IMR-90 (cell line): ENCODE measurements around the gene STX2. TPM values are rescaled to one million over a fixed set of nuclear protein-coding genes. Genes with fewer than 3 reads are reported as not detected.

Experiments used
- ATAC-seq: fragments of 200-7000 bp; cut with Tn5 transposase; 2 replicates; pipeline ENCODE4 v1.9.1; 2020; ENCODE audit warnings: low read depth, mild to moderate bottlenecking, moderate library complexity
- BruUV-seq: library from RNA; stranded (reverse); fragments of 400-500 nt; replicated peaks from 2 replicates; lab custom pipeline; 2021; lab: Mats Ljungman, UMichigan
- CTCF ChIA-PET: fragments of 300-600 bp; formaldehyde crosslinking; extraction: SDS; loops from one replicate; lab custom pipeline; 2021; ENCODE audit warnings: antibody characterized with exemption; lab: Yijun Ruan, JAX
- POLR2A ChIA-PET: fragments of 300-600 bp; sonication (Branson Sonifier 250); formaldehyde crosslinking; loops from one replicate; lab custom pipeline; 2022; ENCODE audit warnings: antibody characterized with exemption; ENCODE audit not compliant: unreplicated experiment; lab: Charles Lee
- DNase-seq: peaks from one replicate; pipeline ENCODE4 v3.0.0; 2013
- H2AFZ ChIP-seq: replicated peaks from 2 replicates; pipeline ENCODE3; 2013; ENCODE audit warnings: low read length, mild to moderate bottlenecking; ENCODE audit not compliant: poor library complexity
- H2AK5ac ChIP-seq: 2 replicates; pipeline ENCODE4 v1.6.1; 2013; ENCODE audit warnings: low read depth, low read length, inconsistent platforms
- H2AK9ac ChIP-seq: replicated peaks from 2 replicates; pipeline ENCODE3; 2013; ENCODE audit warnings: mild to moderate bottlenecking, low read depth, low read length, moderate library complexity; ENCODE audit not compliant: poor library complexity
- H2BK120ac ChIP-seq: 2 replicates; pipeline ENCODE4 v1.6.1; 2013; ENCODE audit warnings: low read depth, low read length, inconsistent platforms
- H2BK15ac ChIP-seq: 3 replicates; pipeline ENCODE4 v1.6.1; 2013; ENCODE audit warnings: low read depth, low read length, inconsistent platforms
- H2BK20ac ChIP-seq: 2 replicates; pipeline ENCODE4 v1.6.1; 2013; ENCODE audit warnings: low read depth, mild to moderate bottlenecking, inconsistent platforms, low read length, moderate library complexity
- H2BK5ac ChIP-seq: 2 replicates; pipeline ENCODE4 v1.6.1; 2013; ENCODE audit warnings: mild to moderate bottlenecking, low read depth, low read length, inconsistent platforms; ENCODE audit not compliant: poor library complexity, severe bottlenecking
- H3K14ac ChIP-seq: replicated peaks from 2 replicates; pipeline ENCODE4 v1.6.1; 2013; ENCODE audit warnings: low read depth, low read length, inconsistent platforms
- H3K18ac ChIP-seq: 2 replicates; pipeline ENCODE4 v1.6.1; 2013; ENCODE audit warnings: low read depth, low read length, control low read depth
- H3K23ac ChIP-seq: 2 replicates; pipeline ENCODE4 v1.6.1; 2013; ENCODE audit warnings: low read depth, low read length, inconsistent platforms
- H3K27ac ChIP-seq: 2 replicates; pipeline ENCODE4 v1.5.1; 2013; ENCODE audit warnings: mild to moderate bottlenecking, control low read depth, low read length; ENCODE audit not compliant: insufficient read depth
- H3K27me3 ChIP-seq: 2 replicates; pipeline ENCODE4 v1.6.1; 2013; ENCODE audit warnings: low read length; ENCODE audit not compliant: control insufficient read depth, insufficient read depth
- H3K36me3 ChIP-seq: 2 replicates; pipeline ENCODE4 v1.6.1; 2013; ENCODE audit warnings: low read length, mixed read lengths; ENCODE audit not compliant: control insufficient read depth, insufficient read depth
- H3K4ac ChIP-seq: 2 replicates; pipeline ENCODE4 v1.6.1; 2013; ENCODE audit warnings: low read depth, low read length, inconsistent platforms
- H3K4me1 ChIP-seq: 2 replicates; pipeline ENCODE4 v1.6.1; 2013; ENCODE audit warnings: low read length, mixed read lengths; ENCODE audit not compliant: control insufficient read depth, insufficient read depth
- H3K4me2 ChIP-seq: 2 replicates; pipeline ENCODE4 v1.6.1; 2013; ENCODE audit warnings: low read depth, mild to moderate bottlenecking, control low read depth, low read length, moderate library complexity
- H3K4me3 ChIP-seq: 2 replicates; pipeline ENCODE4 v1.5.1; 2013; ENCODE audit warnings: low read depth, mild to moderate bottlenecking, control low read depth, low read length, moderate library complexity; ENCODE audit not compliant: insufficient read depth
- H3K56ac ChIP-seq: 2 replicates; pipeline ENCODE4 v1.6.1; 2013; ENCODE audit warnings: low read length, inconsistent platforms; ENCODE audit not compliant: insufficient read depth; ENCODE audit errors: extremely low read depth
- H3K79me1 ChIP-seq, 2 experiments: 2 replicates each; pipeline ENCODE4 v1.6.1; 2013; ENCODE audit warnings: low read length in 2 of 2, inconsistent platforms in 1 of 2, low read depth in 1 of 2
- H3K9ac ChIP-seq: 2 replicates; pipeline ENCODE4 v1.6.1; 2013; ENCODE audit warnings: low read depth, low read length, control low read depth
- H3K9me1 ChIP-seq: 2 replicates; pipeline ENCODE4 v1.6.1; 2013; ENCODE audit warnings: low read length, inconsistent platforms; ENCODE audit not compliant: insufficient read depth
- H3K9me3 ChIP-seq: 2 replicates; pipeline ENCODE4 v1.6.1; 2013; ENCODE audit warnings: low read length; ENCODE audit not compliant: control insufficient read depth, insufficient read depth
- H4K20me1 ChIP-seq: 2 replicates; pipeline ENCODE4 v1.6.1; 2013; ENCODE audit warnings: low read length, inconsistent platforms; ENCODE audit not compliant: insufficient read depth
- H4K5ac ChIP-seq: 2 replicates; pipeline ENCODE4 v1.6.1; 2013; ENCODE audit warnings: mild to moderate bottlenecking, low read depth, low read length, control low read depth
- H4K8ac ChIP-seq, 2 experiments: 2 replicates each; pipeline ENCODE4 v1.6.1; 2013; ENCODE audit warnings: low read depth in 2 of 2, low read length in 2 of 2, control low read depth in 1 of 2, inconsistent platforms in 1 of 2
- H4K91ac ChIP-seq: 2 replicates; pipeline ENCODE4 v1.6.1; 2013; ENCODE audit warnings: low read depth, low read length, inconsistent platforms; ENCODE audit not compliant: insufficient read depth
- BHLHE40 ChIP-seq: fragments of 150-350 bp; IDR thresholded peaks from 2 replicates; pipeline ENCODE4 v1.6.1; 2016; ENCODE audit warnings: mild to moderate bottlenecking, low read depth, low read length
- CEBPB ChIP-seq: IDR thresholded peaks from 2 replicates; pipeline ENCODE4 v1.6.1; 2012; ENCODE audit warnings: low read depth, low read length, improper control_type of control experiment
- CHD1 ChIP-seq: IDR thresholded peaks from 2 replicates; pipeline ENCODE4 v1.6.1; 2012; ENCODE audit warnings: low read depth, low read length, improper control_type of control experiment
- CTCF ChIP-seq: conservative IDR thresholded peaks from 2 replicates; pipeline ENCODE4 v1.5.1; 2012; ENCODE audit warnings: mild to moderate bottlenecking, low read depth, low read length, improper control_type of control experiment
- ELK1 ChIP-seq: fragments of 150-350 bp; IDR thresholded peaks from 2 replicates; pipeline ENCODE4 v1.6.1; 2016; ENCODE audit warnings: low read depth, mild to moderate bottlenecking, low read length, moderate library complexity, borderline replicate concordance
- FOS ChIP-seq: fragments of 150-350 bp; IDR thresholded peaks from 2 replicates; pipeline ENCODE4 v1.6.1; 2016; ENCODE audit warnings: low read depth, low read length
- MAFK ChIP-seq: IDR thresholded peaks from 2 replicates; pipeline ENCODE4 v1.6.1; 2012; ENCODE audit warnings: low read depth, low read length, improper control_type of control experiment
- MAZ ChIP-seq: IDR thresholded peaks from 2 replicates; pipeline ENCODE4 v1.6.1; 2012; ENCODE audit warnings: low read depth, mild to moderate bottlenecking, low read length, improper control_type of control experiment, moderate library complexity, borderline replicate concordance
- POLR2A ChIP-seq: IDR thresholded peaks from 2 replicates; pipeline ENCODE4 v1.6.1; 2012; ENCODE audit warnings: mild to moderate bottlenecking, low read depth, low read length
- RCOR1 ChIP-seq: IDR thresholded peaks from 2 replicates; pipeline ENCODE4 v1.6.1; 2012; ENCODE audit warnings: mild to moderate bottlenecking, low read length, improper control_type of control experiment; ENCODE audit not compliant: insufficient replicate concordance
- RFX5 ChIP-seq: IDR thresholded peaks from 2 replicates; pipeline ENCODE4 v1.8.0; 2012; ENCODE audit warnings: low read depth, mild to moderate bottlenecking, low read length, moderate library complexity
- SMC3 ChIP-seq: fragments of 150-350 bp; IDR thresholded peaks from 2 replicates; pipeline ENCODE4 v1.6.1; 2016; ENCODE audit warnings: low read depth, mild to moderate bottlenecking, antibody characterized with exemption, low read length, moderate library complexity
- USF2 ChIP-seq: fragments of 150-350 bp; IDR thresholded peaks from 2 replicates; pipeline ENCODE4 v1.6.1; 2017; ENCODE audit warnings: mild to moderate bottlenecking, antibody characterized with exemption, low read length, low read depth
- WGBS, 2 experiments: methylation state at CpG; one replicate each; pipeline versions ENCODE4 v1.1.5 to v1.1.7; 2013; ENCODE audit warnings: missing lambda C conversion rate in 2 of 2; ENCODE audit not compliant: insufficient read length in 1 of 2; ENCODE audit errors: extremely low coverage in 2 of 2; 5-methylcytosine and 5-hydroxymethylcytosine counted together
- dilution Hi-C: fragments of 300-500 bp; cut with HindIII; formaldehyde crosslinking; loops from one replicate; pipeline ENCODE4 v1.14.3; 2018; ENCODE audit warnings: low sequenced_read_pairs; ENCODE audit not compliant: unreplicated experiment
- in situ Hi-C: fragments of 300-500 bp; cut with MboI; formaldehyde crosslinking; loops from 3 replicates; pipeline ENCODE4 v1.14.3; 2019; ENCODE audit warnings: low sequenced_read_pairs, inconsistent platforms, mixed read lengths
- intact Hi-C: fragments of 100-400 bp; cut with micrococcal nuclease; formaldehyde crosslinking; loops from 2 replicates; pipeline ENCODE4 v1.10.0; 2022
- polyA plus RNA-seq, 3 experiments: library from polyadenylated mRNA; depleted of rRNA; stranded (reverse); fragments of >200 nt; gene quantifications; 2 replicates each; pipeline ENCODE4 v1.2.3, GENCODE V29; 2012; ENCODE audit warnings: low replicate concordance in 1 of 3
- total RNA-seq: library from RNA; depleted of rRNA; stranded (reverse); fragments of >200 nt; gene quantifications from 2 replicates; pipeline ENCODE4 v1.2.3, GENCODE V29; 2012

The STX2 gene
- total and polyA plus RNA-seq, 2 of the 4 experiments (the other 2 are of a cell fraction), result 26.9 to 32.5 TPM

- intact Hi-C loops, result no loop called here
- in situ Hi-C loops, result no loop called here
- Histone ChIP-seq H3K9me1 (peaks cover 30% of the 10 kb centered on the region), H3K4me1 (peaks cover 33% of the 10 kb centered on the region), H3K4me3 (no peak overlapping the region), H3K56ac (no peak overlapping the region), H3K27ac (peak overlapping the region; percentile 0; the same call in 1 of the 2 replicates), H2BK15ac (no peak overlapping the region; the same call in 2 of the 3 replicates), H2AK9ac (peak overlapping the region; percentile 29), H2AFZ (no peak overlapping the region), H3K4me2 (no peak overlapping the region; the same call in 1 of the 2 replicates), H3K4ac (peak overlapping the region; percentile 15; the same call in 1 of the 2 replicates), H3K18ac (no peak overlapping the region), H3K79me1 (peaks cover 26 to 71% of the 10 kb centered on the region in 2 experiments), H4K91ac (no peak overlapping the region; the same call in 1 of the 2 replicates), H3K27me3 (no peaks in the 10 kb centered on the region), H3K14ac (no peak overlapping the region), H4K8ac (no peak overlapping the region), H3K36me3 (no peaks in the 10 kb centered on the region; the same call in 1 of the 2 replicates), H2BK120ac (no peak overlapping the region), H2BK5ac (no peak overlapping the region), H3K23ac (no peak overlapping the region), H4K20me1 (peaks cover 48% of the 10 kb centered on the region), H2BK20ac (no peak overlapping the region), H3K9ac (no peak overlapping the region), H2AK5ac (peak overlapping the region; percentile 39), H3K9me3 (no peaks in the 10 kb centered on the region), H4K5ac (no peak overlapping the region; the same call in 1 of the 2 replicates)
- DNase-seq (no peak), ATAC-seq (no peak)
- POLR2A ChIA-PET, result no interaction called here
- 92% methylated on average over 2 of the region's 17 CpGs; no CpG with 5 or more reads in 1 of the 2 experiments for WGBS, 2 experiments
- no peak for TF ChIP-seq POLR2A
- TF ChIP-seq RFX5, result no peak
- TF ChIP-seq MAFK, result no peak
- no peak for TF ChIP-seq CHD1
- no peak for TF ChIP-seq ELK1
- TF ChIP-seq SMC3, result no peak
- no peak for TF ChIP-seq USF2
- no peak for TF ChIP-seq RCOR1
- TF ChIP-seq BHLHE40, result no peak
- no peak for TF ChIP-seq MAZ
- no peak for TF ChIP-seq CEBPB
- no peak for TF ChIP-seq CTCF
- no peak for TF ChIP-seq FOS
- dilution Hi-C loops, result no loop called here
- BruUV-seq, result no TSS peak
- CTCF ChIA-PET, result no interaction called here
Observed at GRCh38 chr12:130829391-130830245, 9.4 kb downstream of the STX2 start.
